ENCODE data around the gene CDYL. TPM values are rescaled to one million over a fixed set of nuclear protein-coding genes. Genes with fewer than 3 reads are reported as not detected.

The CDYL gene
- total and polyA plus RNA-seq, 2 experiments from 2014 or later, result 38.0 to 60.8 TPM

DNA sequence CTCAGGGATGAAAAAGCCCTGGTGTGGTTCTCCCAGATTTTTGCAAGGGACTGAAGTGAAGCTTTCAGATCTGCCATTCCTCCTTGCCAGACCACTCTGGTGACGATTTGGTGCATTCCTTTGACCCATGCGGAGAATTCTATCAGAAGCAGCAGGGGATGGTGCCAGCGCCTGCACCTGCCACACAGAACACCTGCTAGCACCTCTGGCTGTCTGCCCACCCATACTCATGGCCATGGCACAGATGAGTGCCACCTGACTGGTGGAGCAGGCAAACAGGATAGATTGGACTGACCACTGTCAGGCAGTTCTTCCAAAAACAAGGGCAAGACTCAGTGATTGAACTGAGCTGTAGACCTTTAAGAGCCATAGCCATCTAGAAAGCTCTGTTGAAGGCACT is 107.1 kb downstream of the CDYL start:
- Histone ChIP-seq H3K9me3 (ENCODE audit: low read depth) (no peaks in the 10 kb centered on the region), H3K27me3 (no peaks in the 10 kb centered on the region), H3K27ac (no peak overlapping the region), H3K4me1 (ENCODE audit: low read depth) (peaks cover 7% of the 10 kb centered on the region), H3K4me3 (no peak overlapping the region), H3K36me3 (no peaks in the 10 kb centered on the region)
- no peak for DNase-seq (ENCODE audit: low read depth in 1 of 2, low spot score in 1 of 2)
- no peak for TF ChIP-seq CTCF (IDR thresholded peaks at IDR 0.05; ENCODE audit: low read depth, low read length)

DNA sequence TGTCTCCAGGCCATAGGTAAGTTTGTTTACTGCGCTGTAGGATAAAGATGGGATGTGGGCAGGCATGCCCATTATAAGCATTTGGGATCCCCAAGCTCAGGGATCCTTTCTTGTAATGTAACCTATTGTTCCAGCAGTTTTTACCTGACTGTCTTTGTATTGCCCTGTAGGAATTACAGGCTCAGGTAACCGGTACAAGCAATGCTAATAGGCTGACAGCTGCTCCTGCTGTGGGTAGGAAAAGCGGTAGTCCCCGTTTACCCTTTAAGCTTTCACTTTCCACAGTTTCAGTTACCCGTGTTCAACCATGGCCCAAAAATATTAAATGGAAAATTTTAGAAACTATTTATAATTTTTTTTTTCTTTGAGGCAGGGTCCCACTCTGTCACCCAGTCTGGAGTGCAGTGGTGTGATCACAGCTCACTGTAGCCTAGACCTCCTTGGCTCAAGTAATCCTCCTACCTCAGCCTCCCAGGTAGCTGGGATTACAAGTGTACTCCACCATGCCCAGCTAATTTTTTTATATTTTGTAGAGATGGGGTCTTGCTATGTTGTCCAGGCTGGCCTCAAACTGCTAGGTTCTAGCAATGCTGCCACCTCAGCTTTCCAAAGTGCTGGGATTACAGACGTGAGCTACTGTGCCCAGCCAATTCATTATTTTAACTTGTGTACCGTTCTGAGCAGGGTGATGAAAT is 108.6 kb downstream of the CDYL start:
- no peaks in the 10 kb centered on the region for H3K9me3 ChIP-seq (ENCODE audit: low read depth)
- H3K27ac ChIP-seq, result no peak overlapping the region
- peaks cover 7% of the 10 kb centered on the region for H3K4me1 ChIP-seq (ENCODE audit: low read depth)
- TF ChIP-seq CTCF (IDR thresholded peaks at IDR 0.05; ENCODE audit: low read depth, low read length), result no peak
- DNase-seq (ENCODE audit: low read depth in 1 of 2, low spot score in 1 of 2), result no peak
- no peaks in the 10 kb centered on the region for H3K27me3 ChIP-seq
- H3K4me3 ChIP-seq, result no peak overlapping the region
- no peaks in the 10 kb centered on the region for H3K36me3 ChIP-seq

- Histone ChIP-seq H3K27me3 (no peaks in the 10 kb centered on the region), H3K27ac (no peak overlapping the region), H3K36me3 (no peaks in the 10 kb centered on the region), H3K4me1 (ENCODE audit: low read depth) (peaks cover 7% of the 10 kb centered on the region), H3K4me3 (no peak overlapping the region), H3K9me3 (ENCODE audit: low read depth) (no peaks in the 10 kb centered on the region)
- DNase-seq (ENCODE audit: low read depth in 1 of 2, low spot score in 1 of 2), result no peak
- no peak for TF ChIP-seq CTCF (IDR thresholded peaks at IDR 0.05; ENCODE audit: low read depth, low read length)
These were observed 109.2 kb downstream of the CDYL start for GRCh38 chr6:4885341-4885933.

GRCh38 chr6:4888841-4889240 is 112.6 kb downstream of the CDYL start:
- peak in 1 of 2 donors; percentile 64 for DNase-seq (ENCODE audit: low read depth in 1 of 2, low spot score in 1 of 2)
- no peak overlapping the region for H3K4me3 ChIP-seq
- no peaks in the 10 kb centered on the region for H3K36me3 ChIP-seq
- TF ChIP-seq CTCF (IDR thresholded peaks at IDR 0.05; ENCODE audit: low read depth, low read length), result no peak
- no peaks in the 10 kb centered on the region for H3K4me1 ChIP-seq (ENCODE audit: low read depth)
- H3K27me3 ChIP-seq, result no peaks in the 10 kb centered on the region
- H3K9me3 ChIP-seq (ENCODE audit: low read depth), result no peaks in the 10 kb centered on the region
- H3K27ac ChIP-seq, result no peak overlapping the region

DNA sequence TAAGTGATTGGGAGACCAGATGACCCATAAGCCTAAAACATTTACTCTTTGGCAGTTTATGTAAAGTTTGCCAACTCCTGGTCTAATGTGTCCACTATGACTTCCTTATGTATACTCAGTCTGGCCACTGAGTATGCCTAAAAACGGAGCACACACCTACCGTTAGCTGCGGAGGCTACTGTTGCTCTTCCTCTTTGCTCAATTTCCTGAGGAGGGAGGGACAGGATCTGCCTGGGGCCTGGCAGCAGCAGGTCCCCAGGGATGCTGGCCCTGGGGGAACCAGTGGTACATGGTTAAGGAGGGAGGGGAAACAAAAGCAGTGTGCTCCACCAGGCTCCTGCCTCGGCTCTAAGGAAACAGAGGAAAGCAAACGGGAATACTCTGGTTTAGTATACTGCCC is 113.5 kb downstream of the CDYL start:
- DNase-seq (ENCODE audit: low read depth in 1 of 2, low spot score in 1 of 2), result no peak
- H3K4me3 ChIP-seq, result no peak overlapping the region

More for the DNA sequence above, 113.5 kb downstream of the CDYL start:
- H3K4me1 ChIP-seq (ENCODE audit: low read depth), result no peaks in the 10 kb centered on the region
- no peak for TF ChIP-seq CTCF (IDR thresholded peaks at IDR 0.05; ENCODE audit: low read depth, low read length)
- no peaks in the 10 kb centered on the region for H3K27me3 ChIP-seq
- H3K36me3 ChIP-seq, result no peaks in the 10 kb centered on the region
- H3K27ac ChIP-seq, result no peak overlapping the region
- no peaks in the 10 kb centered on the region for H3K9me3 ChIP-seq (ENCODE audit: low read depth)

Measured in cardiac muscle cell (in vitro differentiated cells and primary cell).